HCT116 (cell line): ENCODE data around the gene MEF2B. TPM values are rescaled to one million over a fixed set of nuclear protein-coding genes. Genes with fewer than 3 reads are reported as not detected.

Experiments
- ATAC-seq: fragments of 200-7000 bp; cut with Tn5 transposase; 2 replicates; pipeline ENCODE4 v1.9.1; 2020; ENCODE audit warnings: mild to moderate bottlenecking, moderate library complexity
- BruUV-seq: library from RNA; stranded (reverse); fragments of 400-500 nt; replicated peaks from 2 replicates; lab custom pipeline; 2021; lab: Mats Ljungman, UMichigan
- CTCF ChIA-PET: fragments of 300-600 bp; sonication (Branson Sonifier 250); formaldehyde crosslinking; loops from one replicate; lab custom pipeline; 2021; ENCODE audit warnings: antibody characterized with exemption; lab: Charles Lee
- POLR2A ChIA-PET: fragments of 300-600, 350-600 bp; sonication (Branson Sonifier 250); formaldehyde crosslinking; loops from one replicate; lab custom pipeline; 2021; ENCODE audit warnings: antibody characterized with exemption; lab: Charles Lee
- RAD21 ChIA-PET, 2 experiments: fragments of 300-600 bp; sonication (Branson Sonifier 250); formaldehyde crosslinking; loops; one replicate each; lab custom pipeline; 2023; ENCODE audit warnings: low total read pairs in 2 of 2; ENCODE audit not compliant: uncharacterized antibody in 2 of 2, unreplicated experiment in 2 of 2, low non-redundant PET in 1 of 2; lab: Charles Lee
- DNase-seq: peaks from one replicate; pipeline ENCODE4 v3.0.0-alpha.2; 2010; ENCODE audit warnings: low read depth, low spot score
- H2AFZ ChIP-seq: fragments of 200-600 bp; shearing (Covaris generic), sonication (generic); 2 replicates; pipeline ENCODE4 v1.6.1; 2017; ENCODE audit warnings: low read depth, mixed run types, mixed read lengths, antibody characterized with exemption, low read length; ENCODE audit not compliant: poor library complexity, severe bottlenecking
- H3K27ac ChIP-seq: 2 replicates; pipeline ENCODE4 v1.5.1; 2012; ENCODE audit warnings: low read depth, low read length
- H3K27me3 ChIP-seq: fragments of 200-600 bp; sonication (generic); 2 replicates; pipeline ENCODE4 v1.6.1; 2016; ENCODE audit warnings: mixed run types, low read length, mixed read lengths; ENCODE audit not compliant: insufficient read depth
- H3K36me3 ChIP-seq, 2 experiments: fragments of 200-500 bp in 1 of 2; fragments of 200-600 bp in 1 of 2; sonication (Bioruptor generic) in 1 of 2; sonication (generic) in 1 of 2; 2 replicates each; pipeline versions ENCODE4 v1.5.1 to v1.6.1; 2014 to 2016; ENCODE audit warnings: low read length in 2 of 2, inconsistent platforms in 1 of 2, mixed read lengths in 1 of 2, mixed run types in 1 of 2; ENCODE audit not compliant: insufficient read depth in 2 of 2, control insufficient read depth in 1 of 2
- H3K4me1 ChIP-seq, 2 experiments: fragments of 200-600 bp in 1 of 2; sonication (generic) in 1 of 2; 2 replicates each; pipeline versions ENCODE4 v1.5.1 to v1.6.1; 2012 to 2017; ENCODE audit warnings: low read length in 2 of 2, inconsistent platforms in 1 of 2, mild to moderate bottlenecking in 1 of 2, mixed read lengths in 1 of 2, mixed run types in 1 of 2, moderate library complexity in 1 of 2; ENCODE audit not compliant: insufficient read depth in 2 of 2, control insufficient read depth in 1 of 2
- H3K4me2 ChIP-seq: fragments of 200-600 bp; sonication (generic); 2 replicates; pipeline ENCODE4 v1.6.1; 2017; ENCODE audit warnings: mixed run types, low read length, mixed read lengths
- H3K4me3 ChIP-seq, 2 experiments: fragments of 200-600 bp in 1 of 2; sonication (generic) in 1 of 2; replicated peaks in 1 of 2; 2 replicates each; pipeline ENCODE4 v1.5.1; 2011 to 2016; ENCODE audit warnings: low read length in 2 of 2, control low read depth in 1 of 2, low read depth in 1 of 2, mild to moderate bottlenecking in 1 of 2, mixed read lengths in 1 of 2, mixed run types in 1 of 2
- H3K79me2 ChIP-seq: fragments of 200-600 bp; sonication (generic); 2 replicates; pipeline ENCODE4 v1.6.1; 2017; ENCODE audit warnings: mild to moderate bottlenecking, mixed run types, low read length, moderate library complexity, mixed read lengths; ENCODE audit not compliant: insufficient read depth
- H3K9ac ChIP-seq: fragments of 200-600 bp; sonication (generic); 2 replicates; pipeline ENCODE4 v1.6.1; 2016; ENCODE audit warnings: low read length, mixed read lengths
- H3K9me2 ChIP-seq: fragments of 200-600 bp; sonication (generic), shearing (Covaris generic); 2 replicates; pipeline ENCODE4 v1.6.1; 2017; ENCODE audit warnings: mixed run types, mild to moderate bottlenecking, moderate library complexity; ENCODE audit not compliant: insufficient read depth
- H3K9me3 ChIP-seq, 2 experiments: fragments of 200-500 bp in 1 of 2; fragments of 200-600 bp in 1 of 2; sonication (Bioruptor generic) in 1 of 2; sonication (generic) in 1 of 2; 2 replicates each; pipeline ENCODE4 v1.6.1; 2014 to 2017; ENCODE audit warnings: low read length in 2 of 2, mixed read lengths in 2 of 2, inconsistent platforms in 1 of 2, low read depth in 1 of 2, mild to moderate bottlenecking in 1 of 2, mixed run types in 1 of 2, moderate library complexity in 1 of 2; ENCODE audit not compliant: control insufficient read depth in 1 of 2, insufficient read depth in 1 of 2
- H4K20me1 ChIP-seq: fragments of 200-600 bp; sonication (generic), shearing (Covaris generic); 2 replicates; pipeline ENCODE4 v1.6.1; 2017; ENCODE audit warnings: mixed run types, mild to moderate bottlenecking, moderate library complexity; ENCODE audit not compliant: insufficient read depth
- CBX3 ChIP-seq: IDR thresholded peaks from 2 replicates; pipeline ENCODE4 v1.6.1; 2012; ENCODE audit warnings: low read depth
- CEBPB ChIP-seq: IDR thresholded peaks from 2 replicates; pipeline ENCODE4 v1.6.1; 2012; ENCODE audit warnings: low read depth
- EGR1 ChIP-seq: IDR thresholded peaks from 2 replicates; pipeline ENCODE4 v1.6.1; 2012; ENCODE audit warnings: low read depth
- EZH2 ChIP-seq: fragments of 200-600 bp; sonication (generic); IDR thresholded peaks from 2 replicates; pipeline ENCODE4 v1.6.1; 2017; ENCODE audit warnings: antibody characterized with exemption, mixed run types
- EZH2phosphoT487 ChIP-seq: fragments of 200-600 bp; IDR thresholded peaks from 2 replicates; pipeline ENCODE4 v1.6.1; 2018; ENCODE audit warnings: antibody characterized with exemption, borderline replicate concordance
- JUND ChIP-seq: IDR thresholded peaks from 2 replicates; pipeline ENCODE4 v1.6.1; 2012
- POLR2A ChIP-seq: IDR thresholded peaks from 2 replicates; pipeline ENCODE4 v1.7.0; 2011; ENCODE audit warnings: borderline replicate concordance; ENCODE audit not compliant: insufficient read depth, insufficient read length; ENCODE audit errors: extremely low read depth
- POLR2AphosphoS5 ChIP-seq: IDR thresholded peaks from 2 replicates; pipeline ENCODE4 v1.6.1; 2011; ENCODE audit warnings: mild to moderate bottlenecking, low read depth, low read length, moderate library complexity
- SIN3A ChIP-seq: IDR thresholded peaks from 2 replicates; pipeline ENCODE4 v1.6.1; 2012; ENCODE audit warnings: low read depth
- SP1 ChIP-seq: IDR thresholded peaks from 2 replicates; pipeline ENCODE4 v1.6.1; 2012; ENCODE audit warnings: low read depth
- SRF ChIP-seq: IDR thresholded peaks from 2 replicates; pipeline ENCODE4 v1.6.1; 2012; ENCODE audit warnings: low read depth
- TCF7L2 ChIP-seq: IDR thresholded peaks from 2 replicates; pipeline ENCODE4 v1.7.0; 2011; ENCODE audit warnings: borderline replicate concordance, inconsistent platforms; ENCODE audit not compliant: insufficient read depth, insufficient read length; ENCODE audit errors: extremely low read depth
- YY1 ChIP-seq: IDR thresholded peaks from 2 replicates; pipeline ENCODE4 v1.6.1; 2011; ENCODE audit warnings: low read length, low read depth, moderate library complexity, mild to moderate bottlenecking; ENCODE audit not compliant: insufficient replicate concordance; ENCODE audit errors: extremely low read depth
- ZFX ChIP-seq: fragments of 450-650 bp; IDR thresholded peaks from 2 replicates; pipeline ENCODE4 v1.6.1; 2017
- ZNF274 ChIP-seq: fragments of 200-500 bp; sonication (Bioruptor generic); IDR thresholded peaks from 2 replicates; pipeline ENCODE4 v1.6.1; 2014; ENCODE audit warnings: mild to moderate bottlenecking, low read depth, low read length, inconsistent platforms
- intact Hi-C: fragments of 100-400 bp; cut with micrococcal nuclease; formaldehyde crosslinking; loops from 2 replicates; pipeline ENCODE4 v1.10.0; 2022
- total RNA-seq: library from RNA; stranded (reverse); gene quantifications from one replicate; pipeline ENCODE4 v1.2.1, GENCODE V29; 2021; ENCODE audit not compliant: unreplicated experiment
- TF ChIP-seq, protein P1 (sequence below): IDR thresholded peaks from 2 replicates; pipeline ENCODE4 v1.6.1; 2012; ENCODE audit warnings: low read depth
- TF ChIP-seq, protein P2 (sequence below), 3 experiments: fragments of 200-600 bp in 1 of 3; sonication (generic) in 1 of 3; IDR thresholded peaks in 2 of 3; conservative IDR thresholded peaks in 1 of 3; 2 replicates each; pipeline ENCODE4 v1.5.1; 2012 to 2017; ENCODE audit warnings: low read depth in 2 of 3, low read length in 2 of 3, antibody characterized with exemption in 1 of 3, borderline replicate concordance in 1 of 3, control low read depth in 1 of 3, mild to moderate bottlenecking in 1 of 3, mixed read lengths in 1 of 3, mixed run types in 1 of 3, moderate library complexity in 1 of 3; ENCODE audit not compliant: insufficient read depth in 1 of 3
- TF ChIP-seq, protein P3 (sequence below): IDR thresholded peaks from 2 replicates; pipeline ENCODE4 v1.6.1; 2011; ENCODE audit warnings: mild to moderate bottlenecking, low read length, moderate library complexity; ENCODE audit not compliant: insufficient replicate concordance; ENCODE audit errors: extremely low read depth

MEF2B gene
- total RNA-seq, 1 experiment from 2014 or later: 7.9 TPM

DNA sequence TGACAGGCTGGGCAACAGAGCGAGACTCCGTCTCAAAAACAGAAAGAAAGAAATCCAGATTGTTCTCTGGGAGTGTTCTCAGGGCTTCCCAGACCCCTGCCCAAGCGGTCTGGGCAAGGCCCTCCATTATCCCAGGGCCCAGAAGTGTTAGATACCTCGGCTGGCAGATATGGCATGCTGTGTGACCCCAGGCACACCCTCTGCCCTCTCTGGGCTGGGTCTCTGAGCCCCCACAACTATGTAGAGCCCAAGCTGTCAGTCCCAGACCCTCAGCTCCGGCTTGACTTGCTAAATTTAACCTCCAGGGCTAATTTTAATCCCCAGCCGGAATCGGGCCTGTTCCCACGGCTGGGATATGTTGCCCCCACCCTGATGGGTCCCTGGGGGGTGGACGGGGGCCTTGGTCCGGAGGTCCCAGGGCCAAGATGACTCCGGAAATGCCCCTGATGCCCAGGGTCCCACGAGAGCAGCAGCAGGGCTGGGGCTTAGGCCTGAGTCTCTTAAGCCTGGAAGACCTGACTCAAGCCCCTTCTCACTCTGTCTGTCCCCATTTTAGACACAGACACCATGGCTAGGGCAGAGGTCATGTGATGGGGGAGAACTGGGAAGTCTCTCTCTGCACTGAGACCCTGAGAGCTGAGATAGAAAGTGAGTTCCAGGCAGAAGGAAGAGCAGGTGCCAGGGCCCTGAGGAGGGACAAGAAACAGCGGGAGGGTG is 17.2 kb downstream of the MEF2B start:
- no peaks in the 10 kb centered on the region; a peak in 2 of 4 replicates for H3K36me3 ChIP-seq
- no peaks in the 10 kb centered on the region for H3K79me2 ChIP-seq
- no peak for ATAC-seq
- no peaks in the 10 kb centered on the region for H3K27me3 ChIP-seq
- no peak for DNase-seq
- BruUV-seq: no TSS peak
- RAD21 ChIA-PET: no interaction called here
- H3K9me2 ChIP-seq: no peaks in the 10 kb centered on the region
- no peak overlapping the region for H3K4me2 ChIP-seq
- H2AFZ ChIP-seq: no peak overlapping the region
- CTCF ChIA-PET: no interaction called here
- no peak overlapping the region for H3K27ac ChIP-seq
- no peaks in the 10 kb centered on the region for H3K4me1 ChIP-seq
- intact Hi-C loops: no loop called here
- no peak overlapping the region for H3K4me3 ChIP-seq
- POLR2A ChIA-PET: no interaction called here
- H3K9ac ChIP-seq: no peak overlapping the region
- H4K20me1 ChIP-seq: no peaks in the 10 kb centered on the region
- H3K9me3 ChIP-seq: no peaks in the 10 kb centered on the region
- TF ChIP-seq ZFX: no peak
- no peak for TF ChIP-seq EGR1
- TF ChIP-seq SIN3A: no peak
- no peak for TF ChIP-seq SRF
- no peak for TF ChIP-seq ZNF274
- no peak for TF ChIP-seq TCF7L2
- TF ChIP-seq JUND: no peak
- TF ChIP-seq EZH2phosphoT487: no peak
- TF ChIP-seq YY1: no peak
- TF ChIP-seq, protein P1, sequence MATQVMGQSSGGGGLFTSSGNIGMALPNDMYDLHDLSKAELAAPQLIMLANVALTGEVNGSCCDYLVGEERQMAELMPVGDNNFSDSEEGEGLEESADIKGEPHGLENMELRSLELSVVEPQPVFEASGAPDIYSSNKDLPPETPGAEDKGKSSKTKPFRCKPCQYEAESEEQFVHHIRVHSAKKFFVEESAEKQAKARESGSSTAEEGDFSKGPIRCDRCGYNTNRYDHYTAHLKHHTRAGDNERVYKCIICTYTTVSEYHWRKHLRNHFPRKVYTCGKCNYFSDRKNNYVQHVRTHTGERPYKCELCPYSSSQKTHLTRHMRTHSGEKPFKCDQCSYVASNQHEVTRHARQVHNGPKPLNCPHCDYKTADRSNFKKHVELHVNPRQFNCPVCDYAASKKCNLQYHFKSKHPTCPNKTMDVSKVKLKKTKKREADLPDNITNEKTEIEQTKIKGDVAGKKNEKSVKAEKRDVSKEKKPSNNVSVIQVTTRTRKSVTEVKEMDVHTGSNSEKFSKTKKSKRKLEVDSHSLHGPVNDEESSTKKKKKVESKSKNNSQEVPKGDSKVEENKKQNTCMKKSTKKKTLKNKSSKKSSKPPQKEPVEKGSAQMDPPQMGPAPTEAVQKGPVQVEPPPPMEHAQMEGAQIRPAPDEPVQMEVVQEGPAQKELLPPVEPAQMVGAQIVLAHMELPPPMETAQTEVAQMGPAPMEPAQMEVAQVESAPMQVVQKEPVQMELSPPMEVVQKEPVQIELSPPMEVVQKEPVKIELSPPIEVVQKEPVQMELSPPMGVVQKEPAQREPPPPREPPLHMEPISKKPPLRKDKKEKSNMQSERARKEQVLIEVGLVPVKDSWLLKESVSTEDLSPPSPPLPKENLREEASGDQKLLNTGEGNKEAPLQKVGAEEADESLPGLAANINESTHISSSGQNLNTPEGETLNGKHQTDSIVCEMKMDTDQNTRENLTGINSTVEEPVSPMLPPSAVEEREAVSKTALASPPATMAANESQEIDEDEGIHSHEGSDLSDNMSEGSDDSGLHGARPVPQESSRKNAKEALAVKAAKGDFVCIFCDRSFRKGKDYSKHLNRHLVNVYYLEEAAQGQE: no peak
- no peak for TF ChIP-seq SP1
- no peak for TF ChIP-seq CBX3
- no peak for TF ChIP-seq EZH2
- TF ChIP-seq CEBPB: no peak
- no peak for TF ChIP-seq POLR2A
- no peak for TF ChIP-seq POLR2AphosphoS5
- TF ChIP-seq, protein P2, sequence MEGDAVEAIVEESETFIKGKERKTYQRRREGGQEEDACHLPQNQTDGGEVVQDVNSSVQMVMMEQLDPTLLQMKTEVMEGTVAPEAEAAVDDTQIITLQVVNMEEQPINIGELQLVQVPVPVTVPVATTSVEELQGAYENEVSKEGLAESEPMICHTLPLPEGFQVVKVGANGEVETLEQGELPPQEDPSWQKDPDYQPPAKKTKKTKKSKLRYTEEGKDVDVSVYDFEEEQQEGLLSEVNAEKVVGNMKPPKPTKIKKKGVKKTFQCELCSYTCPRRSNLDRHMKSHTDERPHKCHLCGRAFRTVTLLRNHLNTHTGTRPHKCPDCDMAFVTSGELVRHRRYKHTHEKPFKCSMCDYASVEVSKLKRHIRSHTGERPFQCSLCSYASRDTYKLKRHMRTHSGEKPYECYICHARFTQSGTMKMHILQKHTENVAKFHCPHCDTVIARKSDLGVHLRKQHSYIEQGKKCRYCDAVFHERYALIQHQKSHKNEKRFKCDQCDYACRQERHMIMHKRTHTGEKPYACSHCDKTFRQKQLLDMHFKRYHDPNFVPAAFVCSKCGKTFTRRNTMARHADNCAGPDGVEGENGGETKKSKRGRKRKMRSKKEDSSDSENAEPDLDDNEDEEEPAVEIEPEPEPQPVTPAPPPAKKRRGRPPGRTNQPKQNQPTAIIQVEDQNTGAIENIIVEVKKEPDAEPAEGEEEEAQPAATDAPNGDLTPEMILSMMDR (IDR thresholded peaks at IDR 0.05 in 2 of 3, conservative IDR thresholded peaks at IDR 0.05 in 1 of 3; ENCODE audit: borderline replicate concordance in 1 of 3, insufficient read depth in 1 of 3, low read depth in 2 of 3, low read length in 2 of 3): no peak
- TF ChIP-seq, protein P3, sequence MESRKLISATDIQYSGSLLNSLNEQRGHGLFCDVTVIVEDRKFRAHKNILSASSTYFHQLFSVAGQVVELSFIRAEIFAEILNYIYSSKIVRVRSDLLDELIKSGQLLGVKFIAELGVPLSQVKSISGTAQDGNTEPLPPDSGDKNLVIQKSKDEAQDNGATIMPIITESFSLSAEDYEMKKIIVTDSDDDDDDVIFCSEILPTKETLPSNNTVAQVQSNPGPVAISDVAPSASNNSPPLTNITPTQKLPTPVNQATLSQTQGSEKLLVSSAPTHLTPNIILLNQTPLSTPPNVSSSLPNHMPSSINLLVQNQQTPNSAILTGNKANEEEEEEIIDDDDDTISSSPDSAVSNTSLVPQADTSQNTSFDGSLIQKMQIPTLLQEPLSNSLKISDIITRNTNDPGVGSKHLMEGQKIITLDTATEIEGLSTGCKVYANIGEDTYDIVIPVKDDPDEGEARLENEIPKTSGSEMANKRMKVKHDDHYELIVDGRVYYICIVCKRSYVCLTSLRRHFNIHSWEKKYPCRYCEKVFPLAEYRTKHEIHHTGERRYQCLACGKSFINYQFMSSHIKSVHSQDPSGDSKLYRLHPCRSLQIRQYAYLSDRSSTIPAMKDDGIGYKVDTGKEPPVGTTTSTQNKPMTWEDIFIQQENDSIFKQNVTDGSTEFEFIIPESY: no peak
- TF ChIP-seq, all 23 proteins: peak for 0
